Measurements from ENCODE around the gene CABCOCO1. TPM values are rescaled to one million over a fixed set of nuclear protein-coding genes. Genes with fewer than 3 reads are reported as not detected.

The CABCOCO1 gene
- polyA plus RNA-seq, 1 of the 3 experiments (the other 2 are of a cell fraction) = 0.71 TPM

DNA sequence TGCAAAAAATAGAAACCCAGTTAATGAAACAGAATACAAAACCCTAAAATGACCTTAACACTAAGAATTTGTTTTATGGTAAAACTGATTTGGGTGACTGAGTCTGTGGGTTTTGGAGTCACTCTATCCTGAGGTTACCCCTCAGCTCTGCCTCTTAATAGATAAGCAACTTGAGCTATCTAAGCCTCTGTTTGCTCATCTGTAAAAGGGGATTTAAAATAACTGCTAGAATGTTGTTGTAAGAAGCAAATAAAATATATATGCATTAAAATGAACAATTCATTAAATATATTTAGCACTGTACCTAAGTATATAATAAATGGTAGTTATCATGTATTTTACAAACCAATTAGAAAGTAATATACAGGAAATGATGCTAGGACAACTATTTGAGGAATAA is 115.4 kb downstream of the CABCOCO1 start:
- no peak for DNase-seq
- Histone ChIP-seq H3K27me3 (ENCODE audit: insufficient read depth) (no peaks in the 10 kb centered on the region), H3K4me2 (no peak overlapping the region), H3F3A (replicated peaks; ENCODE audit: insufficient read depth) (peaks cover 5% of the 10 kb centered on the region), H3K9ac (no peak overlapping the region), H3K4me1 (ENCODE audit: control insufficient read depth in 1 of 2, insufficient read depth in 2 of 2, low read depth in 1 of 2, low read length in 1 of 2) (peaks cover 5 to 6% of the 10 kb centered on the region in 2 experiments; a peak in 3 of 4 replicates), H3K27ac (ENCODE audit: low read depth in 2 of 2, low read length in 1 of 2) (peak overlapping the region in 1 of 2 experiments; percentile 53; a peak in 1 of 4 replicates), H2AFZ (ENCODE audit: low read depth) (no peak overlapping the region), H3K36me3 (replicated peaks in 1 of 2; ENCODE audit: control insufficient read depth in 1 of 2, insufficient read depth in 2 of 2, low read length in 1 of 2) (no peaks in the 10 kb centered on the region), H3K79me2 (ENCODE audit: insufficient read depth) (no peaks in the 10 kb centered on the region), H4K20me1 (ENCODE audit: insufficient read depth) (no peaks in the 10 kb centered on the region), H3K9me2 (no peaks in the 10 kb centered on the region), H3K9me3 (no peaks in the 10 kb centered on the region), H3K4me3 (ENCODE audit: low read depth in 2 of 2, low read length in 1 of 2) (no peak overlapping the region)
- CTCF ChIA-PET = interaction anchor here (0.7 to 1.1 kb wide), 3 partner anchors 16 to 83 kb away, joined by 3 to 4 read pairs (median 3); no protein-coding TSS in a partner anchor
- TF ChIP-seq ELF1 (IDR thresholded peaks at IDR 0.05) = no peak
- no peak for TF ChIP-seq YY1 (IDR thresholded peaks at IDR 0.05; ENCODE audit: low read depth)
- TF ChIP-seq, protein P1, sequence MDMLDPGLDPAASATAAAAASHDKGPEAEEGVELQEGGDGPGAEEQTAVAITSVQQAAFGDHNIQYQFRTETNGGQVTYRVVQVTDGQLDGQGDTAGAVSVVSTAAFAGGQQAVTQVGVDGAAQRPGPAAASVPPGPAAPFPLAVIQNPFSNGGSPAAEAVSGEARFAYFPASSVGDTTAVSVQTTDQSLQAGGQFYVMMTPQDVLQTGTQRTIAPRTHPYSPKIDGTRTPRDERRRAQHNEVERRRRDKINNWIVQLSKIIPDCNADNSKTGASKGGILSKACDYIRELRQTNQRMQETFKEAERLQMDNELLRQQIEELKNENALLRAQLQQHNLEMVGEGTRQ (IDR thresholded peaks at IDR 0.05; ENCODE audit: borderline replicate concordance, low read depth, low read length) = no peak
- no peak for TF ChIP-seq RCOR1 (IDR thresholded peaks at IDR 0.05; ENCODE audit: low read length)
- no peak for TF ChIP-seq RXRA (IDR thresholded peaks at IDR 0.05; ENCODE audit: borderline replicate concordance, low read depth)
- no peak for TF ChIP-seq EP300 (IDR thresholded peaks at IDR 0.05; ENCODE audit: borderline replicate concordance in 1 of 2, low read depth in 1 of 2, low read length in 1 of 2)
- TF ChIP-seq, protein P2, sequence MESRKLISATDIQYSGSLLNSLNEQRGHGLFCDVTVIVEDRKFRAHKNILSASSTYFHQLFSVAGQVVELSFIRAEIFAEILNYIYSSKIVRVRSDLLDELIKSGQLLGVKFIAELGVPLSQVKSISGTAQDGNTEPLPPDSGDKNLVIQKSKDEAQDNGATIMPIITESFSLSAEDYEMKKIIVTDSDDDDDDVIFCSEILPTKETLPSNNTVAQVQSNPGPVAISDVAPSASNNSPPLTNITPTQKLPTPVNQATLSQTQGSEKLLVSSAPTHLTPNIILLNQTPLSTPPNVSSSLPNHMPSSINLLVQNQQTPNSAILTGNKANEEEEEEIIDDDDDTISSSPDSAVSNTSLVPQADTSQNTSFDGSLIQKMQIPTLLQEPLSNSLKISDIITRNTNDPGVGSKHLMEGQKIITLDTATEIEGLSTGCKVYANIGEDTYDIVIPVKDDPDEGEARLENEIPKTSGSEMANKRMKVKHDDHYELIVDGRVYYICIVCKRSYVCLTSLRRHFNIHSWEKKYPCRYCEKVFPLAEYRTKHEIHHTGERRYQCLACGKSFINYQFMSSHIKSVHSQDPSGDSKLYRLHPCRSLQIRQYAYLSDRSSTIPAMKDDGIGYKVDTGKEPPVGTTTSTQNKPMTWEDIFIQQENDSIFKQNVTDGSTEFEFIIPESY (IDR thresholded peaks at IDR 0.05; ENCODE audit: borderline replicate concordance, low read depth) = no peak
- no peak for TF ChIP-seq NFIC (IDR thresholded peaks at IDR 0.05; ENCODE audit: borderline replicate concordance)
- TF ChIP-seq CHD2 (IDR thresholded peaks at IDR 0.05; ENCODE audit: low read length, partially characterized antibody) = no peak
- no peak for TF ChIP-seq RFX5 (IDR thresholded peaks at IDR 0.05; ENCODE audit: low read length)
- no peak for TF ChIP-seq MXI1 (IDR thresholded peaks at IDR 0.05; ENCODE audit: low read depth, low read length)
- no peak for TF ChIP-seq TEAD4 (IDR thresholded peaks at IDR 0.05; ENCODE audit: borderline replicate concordance, insufficient read depth)
- TF ChIP-seq, protein P3, sequence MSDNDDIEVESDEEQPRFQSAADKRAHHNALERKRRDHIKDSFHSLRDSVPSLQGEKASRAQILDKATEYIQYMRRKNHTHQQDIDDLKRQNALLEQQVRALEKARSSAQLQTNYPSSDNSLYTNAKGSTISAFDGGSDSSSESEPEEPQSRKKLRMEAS (IDR thresholded peaks at IDR 0.05; ENCODE audit: low read depth) = no peak
- TF ChIP-seq SMC3 (IDR thresholded peaks at IDR 0.05; ENCODE audit: low read depth, low read length) = no peak
- no peak for TF ChIP-seq FOXM1 (IDR thresholded peaks at IDR 0.05; ENCODE audit: low read depth)
- TF ChIP-seq, protein P4, sequence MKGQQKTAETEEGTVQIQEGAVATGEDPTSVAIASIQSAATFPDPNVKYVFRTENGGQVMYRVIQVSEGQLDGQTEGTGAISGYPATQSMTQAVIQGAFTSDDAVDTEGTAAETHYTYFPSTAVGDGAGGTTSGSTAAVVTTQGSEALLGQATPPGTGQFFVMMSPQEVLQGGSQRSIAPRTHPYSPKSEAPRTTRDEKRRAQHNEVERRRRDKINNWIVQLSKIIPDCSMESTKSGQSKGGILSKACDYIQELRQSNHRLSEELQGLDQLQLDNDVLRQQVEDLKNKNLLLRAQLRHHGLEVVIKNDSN (IDR thresholded peaks at IDR 0.05; ENCODE audit: borderline replicate concordance, low read depth) = no peak
- no peak for TF ChIP-seq EZH2phosphoT487 (IDR thresholded peaks at IDR 0.05; ENCODE audit: borderline replicate concordance, low read depth)
- TF ChIP-seq GABPA (IDR thresholded peaks at IDR 0.05; ENCODE audit: low read depth) = no peak
- no peak for TF ChIP-seq GATA2 (CRISPR knock-in tag; IDR thresholded peaks at IDR 0.05)
- TF ChIP-seq FOSL2 (IDR thresholded peaks at IDR 0.05; ENCODE audit: borderline replicate concordance, low read depth) = no peak
- POLR2A ChIA-PET = no interaction called here
